Activated CD8-positive, alpha-beta memory T cell treated with anti-CD3 and anti-CD28 coated beads for 24 hours (primary cell): ENCODE results near the gene ZSWIM6.

Experiments used
- DNase-seq: peaks from one replicate; pipeline ENCODE4 v3.0.0-alpha.2; 2020

Gene ZSWIM6

DNA sequence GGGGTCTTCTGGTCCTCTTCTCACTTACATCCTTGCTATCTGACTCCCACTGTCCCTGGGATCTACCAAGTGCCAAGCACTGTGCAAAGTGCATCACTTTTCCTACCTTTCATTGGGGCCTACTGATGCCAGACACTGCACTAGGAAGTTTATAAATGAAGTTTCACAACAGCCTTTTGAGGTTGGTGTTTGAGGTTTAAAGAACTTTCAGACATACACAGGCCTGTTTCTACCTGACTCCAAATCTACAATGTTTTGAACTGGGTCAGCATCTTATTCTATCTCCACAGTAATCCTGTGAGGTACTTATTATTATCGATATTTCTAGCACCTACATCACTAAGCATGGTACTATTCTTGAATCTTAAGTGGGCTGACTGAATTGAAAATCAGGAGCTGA, 227.7 kb downstream of the ZSWIM6 start:
- no peak for DNase-seq

DNA sequence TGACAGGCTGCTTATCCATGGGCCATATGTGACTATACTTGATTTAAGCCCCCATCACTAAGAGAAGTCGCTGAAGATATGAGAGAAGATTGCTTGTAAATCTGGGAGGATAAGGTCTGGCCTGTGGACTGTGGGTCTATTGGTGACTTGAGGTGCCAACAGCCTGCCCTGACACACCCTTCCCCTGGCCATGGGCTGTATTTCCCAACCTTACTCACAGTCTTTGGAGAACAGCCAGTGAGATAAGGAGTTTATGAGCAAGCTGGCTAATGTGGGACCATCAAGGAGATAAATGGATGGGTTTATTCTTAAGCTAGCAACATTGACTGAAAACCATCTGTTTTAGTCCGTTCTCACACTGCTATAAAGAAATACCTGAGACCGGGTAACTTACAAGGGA, 231.3 kb downstream of the ZSWIM6 start:
- DNase-seq: no peak

- DNase-seq: no peak
These were observed 235.3 kb downstream of the ZSWIM6 start for GRCh38 chr5:61567337-61567736.

DNA sequence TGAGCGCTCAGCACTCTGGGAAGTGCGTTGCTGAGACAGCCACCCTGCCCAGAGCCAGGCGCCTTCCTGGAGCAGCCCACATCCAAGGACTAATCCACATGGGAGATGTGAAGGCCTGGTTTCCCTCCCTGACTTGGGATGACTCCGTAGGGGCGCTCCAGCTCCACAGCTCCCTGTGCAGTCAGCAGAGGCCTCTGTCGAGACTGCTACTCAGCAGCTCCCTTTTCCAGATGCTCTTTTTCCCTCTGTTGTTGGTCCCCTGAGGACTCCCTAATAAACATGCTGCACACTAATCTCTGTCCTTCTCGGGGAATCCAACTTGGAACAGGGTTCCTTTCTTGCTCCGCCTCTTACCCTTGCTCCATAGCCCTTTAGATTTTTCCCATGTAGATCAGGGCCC, 237.3 kb downstream of the ZSWIM6 start:
- DNase-seq: no peak

DNA sequence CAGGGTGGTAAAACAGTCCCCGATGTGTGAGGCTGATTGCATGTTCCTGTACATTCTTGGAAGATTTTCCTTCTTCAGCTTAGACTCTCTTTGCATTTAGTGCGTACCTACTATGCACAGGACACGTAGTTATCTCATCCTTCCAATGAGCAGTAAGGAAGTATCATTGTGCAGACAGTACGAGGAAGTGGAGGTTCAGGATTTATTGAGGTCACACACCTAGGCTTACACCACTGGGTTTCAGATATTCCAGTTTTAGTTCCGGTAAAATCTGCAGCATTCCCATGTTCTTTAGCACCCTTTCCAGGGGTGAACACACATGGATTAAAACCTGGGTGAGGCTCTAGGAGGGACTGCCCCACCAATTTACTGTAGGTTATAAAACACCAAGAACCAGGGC, 238.7 kb downstream of the ZSWIM6 start:
- DNase-seq: no peak

- no peak for DNase-seq
These were observed 240.9 kb downstream of the ZSWIM6 start for GRCh38 chr5:61572959-61573358.

DNA sequence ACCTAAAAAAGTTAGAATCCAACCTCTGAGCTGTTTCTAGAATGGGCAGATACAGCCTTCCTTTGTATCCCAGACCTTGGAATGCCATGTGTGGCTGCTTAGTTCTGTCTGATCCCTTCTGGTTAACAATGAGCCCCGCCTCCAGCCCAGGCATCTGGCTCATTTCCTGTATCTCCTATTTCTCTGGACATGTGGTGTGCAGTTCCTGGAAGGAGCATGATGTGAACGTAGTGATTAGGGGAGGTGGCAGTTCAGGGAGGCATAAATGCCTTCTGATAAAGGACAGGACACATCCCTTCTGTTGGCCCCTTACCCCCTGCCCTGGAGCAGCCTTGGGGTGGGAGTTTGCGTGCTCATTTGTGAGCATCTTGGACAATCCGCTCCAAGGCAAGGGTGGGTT, 243.0 kb downstream of the ZSWIM6 start:
- DNase-seq: no peak

- DNase-seq: no peak
These were observed 243.5 kb downstream of the ZSWIM6 start for GRCh38 chr5:61575581-61575980.

DNA sequence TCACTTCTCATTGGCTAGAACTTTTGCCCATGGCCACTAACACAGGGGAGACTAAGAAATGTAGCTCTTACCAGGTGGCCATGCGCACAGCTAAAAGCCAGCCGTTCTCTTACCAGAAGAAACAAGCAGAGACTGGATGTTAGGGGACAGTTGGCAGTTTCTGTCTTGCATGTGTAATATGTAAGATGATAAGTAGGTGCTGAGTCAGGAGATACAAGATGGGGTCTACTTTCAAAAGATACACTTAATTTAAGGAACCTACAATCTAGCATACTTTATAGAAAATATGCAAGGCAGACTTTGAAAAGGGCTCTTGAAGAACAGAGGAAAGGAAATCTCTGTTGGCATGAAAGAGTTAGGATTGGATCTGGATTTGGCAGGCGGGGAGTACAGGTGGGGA, 244.5 kb downstream of the ZSWIM6 start:
- no peak for DNase-seq

DNA sequence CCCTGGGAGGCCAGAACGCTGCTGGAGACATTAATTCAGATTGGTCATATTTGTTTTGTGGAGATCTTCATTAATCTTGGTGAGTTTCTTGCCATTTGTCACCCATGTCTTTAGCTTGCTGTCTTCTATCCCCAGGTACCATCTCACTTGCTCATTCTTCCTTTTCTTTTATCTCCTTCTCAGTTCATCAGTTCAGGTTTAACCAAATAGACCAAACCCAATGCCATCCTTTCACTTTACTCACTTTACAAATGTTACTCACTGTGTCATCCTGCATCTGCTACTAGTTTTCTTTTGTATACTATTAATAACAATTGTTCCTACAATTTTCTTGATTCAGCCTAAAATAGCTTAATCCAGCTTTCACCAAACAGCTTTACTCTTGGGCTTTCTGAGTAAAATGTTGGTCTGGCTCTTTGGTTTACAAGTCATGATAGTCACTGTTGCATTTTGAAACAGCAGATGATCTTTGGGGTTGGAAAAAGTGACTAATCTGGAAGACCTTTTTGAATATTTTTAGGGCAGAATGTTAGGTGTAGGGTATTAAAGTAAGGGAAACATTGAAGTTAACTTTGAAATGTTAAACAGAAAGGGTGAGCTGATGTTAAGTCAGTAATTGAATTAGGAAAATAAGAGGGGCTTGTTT, 246.9 kb downstream of the ZSWIM6 start:
- DNase-seq: no peak

DNA sequence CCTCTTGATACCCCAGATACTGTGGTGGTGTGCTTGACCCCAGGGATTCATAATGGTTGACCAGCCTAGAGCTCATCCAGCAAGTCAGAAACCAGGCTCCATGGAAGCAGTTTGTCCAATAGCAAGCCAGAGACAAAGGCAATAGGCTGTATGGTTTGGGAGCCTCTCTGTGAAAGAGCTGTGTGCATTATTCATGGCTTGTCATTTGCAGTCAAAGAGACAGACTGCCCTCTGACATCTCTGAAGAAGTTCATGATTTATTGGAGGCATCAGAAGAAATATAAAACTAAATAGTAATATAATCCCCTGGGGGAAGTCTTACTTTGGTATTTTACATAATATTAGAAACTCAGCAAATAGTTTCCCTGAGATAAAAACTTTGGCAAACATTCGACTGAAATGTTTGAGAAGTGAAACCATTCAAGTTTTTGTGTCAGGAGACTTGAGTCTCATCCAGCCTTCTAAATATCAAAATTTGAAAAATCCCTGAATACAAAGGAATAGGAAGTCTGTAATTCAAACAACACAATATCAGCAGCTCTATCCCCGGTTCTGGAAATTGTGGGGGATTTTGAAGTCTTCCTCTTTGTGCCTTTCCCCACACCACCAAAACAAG, 250.3 kb downstream of the ZSWIM6 start:
- no peak for DNase-seq

- DNase-seq: no peak
These were observed 250.8 kb downstream of the ZSWIM6 start for GRCh38 chr5:61582887-61583286.

DNA sequence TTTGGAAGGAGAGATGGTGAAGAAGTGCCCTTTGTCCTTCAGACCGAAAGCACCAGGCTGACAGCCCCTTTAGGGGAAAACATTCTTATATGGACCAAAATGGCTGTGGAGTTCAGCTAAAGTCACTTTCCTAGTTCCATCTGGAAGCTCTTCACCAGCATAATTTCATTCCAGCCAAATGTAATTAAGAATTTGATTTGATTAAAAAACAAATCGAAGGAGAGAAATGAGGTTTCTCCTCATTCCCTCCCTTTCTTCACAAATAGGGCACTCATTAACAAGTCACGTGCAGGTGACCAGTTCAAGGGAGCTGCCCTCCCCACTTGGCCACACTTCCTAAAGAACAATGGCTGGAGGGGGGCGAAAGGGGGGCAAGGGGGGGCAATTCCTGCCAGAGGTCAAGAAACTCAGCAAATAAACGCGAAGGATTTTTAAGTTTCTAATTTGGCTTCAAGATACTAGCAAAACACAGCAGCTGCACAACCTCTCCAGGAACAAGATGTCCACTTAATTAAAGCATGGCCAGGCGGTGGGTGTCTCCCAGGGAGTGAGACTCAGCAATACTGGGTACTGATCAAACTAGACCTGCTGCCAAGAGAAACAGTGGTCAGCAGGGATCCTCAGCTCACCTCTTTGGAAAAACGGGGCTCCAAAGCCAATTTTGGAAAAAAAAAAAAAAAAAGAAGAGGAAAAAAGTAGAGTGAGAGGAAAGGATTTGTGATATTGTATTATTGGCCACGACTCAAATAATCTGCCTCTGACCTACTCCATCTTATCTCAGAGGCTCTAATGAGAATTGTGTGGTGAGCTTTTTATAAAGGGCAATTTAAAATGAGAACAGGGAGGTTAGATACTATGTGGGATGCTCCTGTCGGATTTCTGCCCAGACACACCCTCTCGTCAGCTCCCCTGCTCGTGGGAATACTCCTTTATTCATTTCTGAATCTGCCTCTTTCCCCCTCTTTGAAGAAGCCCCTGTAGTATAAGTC, 254.3 kb downstream of the ZSWIM6 start:
- no peak for DNase-seq

DNA sequence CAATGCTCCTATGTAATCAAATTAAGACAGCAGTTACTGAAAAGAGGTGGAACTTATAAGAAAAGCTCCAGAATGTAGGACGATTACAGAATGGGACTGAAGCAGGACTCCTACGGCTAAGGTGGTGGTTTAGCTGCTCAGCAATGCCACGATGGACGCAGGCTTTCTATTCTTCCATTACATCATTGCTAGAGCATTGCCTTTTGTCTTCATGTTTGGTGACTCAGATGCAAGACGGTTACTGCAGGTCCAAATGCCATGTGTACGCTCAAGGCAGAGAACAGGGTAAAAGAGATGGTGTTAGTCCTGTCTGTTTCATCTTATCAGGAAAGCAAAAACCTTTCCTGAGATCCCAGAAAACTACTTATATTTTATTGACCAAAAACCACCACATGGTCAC, 255.1 kb downstream of the ZSWIM6 start:
- DNase-seq: no peak

DNA sequence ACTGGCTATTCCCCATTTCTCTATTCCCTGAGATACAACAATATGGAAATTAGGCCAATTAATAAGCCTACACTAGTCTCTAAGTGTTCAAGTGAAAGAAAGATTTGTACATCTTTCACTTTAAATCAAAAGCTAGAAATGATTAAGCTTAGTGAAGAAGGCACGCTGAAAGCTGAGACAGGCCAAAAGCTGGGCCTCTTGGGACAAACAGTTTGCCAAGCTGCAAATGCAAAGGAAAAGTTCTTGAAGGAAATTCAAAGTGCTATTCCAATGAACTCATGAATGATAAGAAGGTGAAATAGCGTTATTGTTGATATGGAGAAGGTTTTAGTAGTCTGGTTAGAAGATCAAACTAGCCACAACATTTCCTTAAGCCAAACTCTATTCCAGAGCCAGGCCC, 256.2 kb downstream of the ZSWIM6 start:
- DNase-seq: no peak

DNA sequence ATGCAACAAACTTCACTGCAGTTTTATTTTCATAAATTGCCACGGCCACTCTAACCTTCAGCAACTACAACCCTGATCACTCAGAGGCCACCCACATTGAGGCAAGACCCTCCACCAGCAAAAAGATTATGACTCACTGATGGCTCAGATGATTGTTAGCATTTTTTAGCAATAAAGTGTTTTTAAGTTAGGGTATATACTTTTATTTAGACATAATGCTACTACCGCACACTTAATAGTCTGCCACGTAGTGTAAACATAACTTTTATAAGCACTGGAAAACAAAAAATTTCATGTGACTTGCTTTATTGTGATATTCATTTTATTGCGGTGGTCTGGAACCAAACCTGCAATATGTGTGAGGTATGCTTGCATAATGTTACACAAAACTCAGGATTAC, 257.9 kb downstream of the ZSWIM6 start:
- DNase-seq: no peak

- DNase-seq: no peak
These were observed 258.4 kb downstream of the ZSWIM6 start for GRCh38 chr5:61590473-61590872.

GRCh38 chr5:61591859-61592258, 259.8 kb downstream of the ZSWIM6 start:
- no peak for DNase-seq

DNA sequence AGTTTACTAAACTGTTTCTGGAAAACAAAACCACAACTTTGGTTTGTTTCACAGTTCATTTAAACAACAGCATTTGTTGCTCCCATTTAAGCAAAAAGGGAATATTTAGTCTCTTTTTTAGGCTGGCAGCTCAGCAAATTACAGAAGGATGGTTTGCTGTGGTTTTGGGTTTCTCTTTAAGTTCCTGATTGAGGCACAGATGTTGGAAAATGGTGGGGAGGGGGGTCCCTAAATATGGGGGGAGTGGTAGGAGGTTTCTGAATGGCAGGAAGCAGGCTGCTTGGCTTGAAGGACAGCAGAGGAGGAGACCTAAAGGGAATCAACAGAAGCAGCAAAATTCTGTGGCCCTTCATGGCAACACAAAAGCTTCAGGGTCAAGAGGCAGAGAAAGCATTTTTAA, 263.4 kb downstream of the ZSWIM6 start:
- no peak for DNase-seq
